Measurements from ENCODE around the gene IGSF3.

DNA sequence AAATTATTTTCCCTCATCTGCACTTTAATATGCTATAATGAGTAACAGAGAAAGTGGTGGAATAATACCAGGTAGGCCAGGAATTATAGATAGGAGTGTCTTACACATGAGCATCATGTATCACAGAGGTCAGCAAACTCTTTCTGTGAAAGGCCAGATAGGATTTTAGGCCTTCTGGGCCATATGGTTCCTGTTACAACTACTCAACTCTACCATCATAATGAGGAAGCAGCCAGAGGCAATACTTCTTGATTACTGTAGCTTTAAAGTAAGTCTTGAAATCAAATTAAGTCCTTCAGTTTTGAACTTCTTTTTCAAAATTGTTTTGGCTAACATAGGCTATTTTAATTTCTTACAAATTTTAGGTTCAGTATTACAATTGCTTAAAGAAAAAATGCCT, 32.1 kb upstream of the IGSF3 start:
- TF ChIP-seq POLR2A (IDR thresholded peaks at IDR 0.05; ENCODE audit: extremely low read depth, insufficient read length) (no peak), MYC (IDR thresholded peaks at IDR 0.05; ENCODE audit: low read depth, low read length) (no peak)
- TF ChIP-seq, protein P1, sequence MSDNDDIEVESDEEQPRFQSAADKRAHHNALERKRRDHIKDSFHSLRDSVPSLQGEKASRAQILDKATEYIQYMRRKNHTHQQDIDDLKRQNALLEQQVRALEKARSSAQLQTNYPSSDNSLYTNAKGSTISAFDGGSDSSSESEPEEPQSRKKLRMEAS (IDR thresholded peaks at IDR 0.05; ENCODE audit: low read depth, low read length): no peak
- TF ChIP-seq, protein P2, sequence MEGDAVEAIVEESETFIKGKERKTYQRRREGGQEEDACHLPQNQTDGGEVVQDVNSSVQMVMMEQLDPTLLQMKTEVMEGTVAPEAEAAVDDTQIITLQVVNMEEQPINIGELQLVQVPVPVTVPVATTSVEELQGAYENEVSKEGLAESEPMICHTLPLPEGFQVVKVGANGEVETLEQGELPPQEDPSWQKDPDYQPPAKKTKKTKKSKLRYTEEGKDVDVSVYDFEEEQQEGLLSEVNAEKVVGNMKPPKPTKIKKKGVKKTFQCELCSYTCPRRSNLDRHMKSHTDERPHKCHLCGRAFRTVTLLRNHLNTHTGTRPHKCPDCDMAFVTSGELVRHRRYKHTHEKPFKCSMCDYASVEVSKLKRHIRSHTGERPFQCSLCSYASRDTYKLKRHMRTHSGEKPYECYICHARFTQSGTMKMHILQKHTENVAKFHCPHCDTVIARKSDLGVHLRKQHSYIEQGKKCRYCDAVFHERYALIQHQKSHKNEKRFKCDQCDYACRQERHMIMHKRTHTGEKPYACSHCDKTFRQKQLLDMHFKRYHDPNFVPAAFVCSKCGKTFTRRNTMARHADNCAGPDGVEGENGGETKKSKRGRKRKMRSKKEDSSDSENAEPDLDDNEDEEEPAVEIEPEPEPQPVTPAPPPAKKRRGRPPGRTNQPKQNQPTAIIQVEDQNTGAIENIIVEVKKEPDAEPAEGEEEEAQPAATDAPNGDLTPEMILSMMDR (IDR thresholded peaks at IDR 0.05; ENCODE audit: low read depth, low read length): no peak
